GM06990 (cell line): ENCODE measurements around the gene CCDC136.

ENCODE experiments used
- DNase-seq: peaks from one replicate; pipeline ENCODE4 v3.0.0-alpha.2; 2011; ENCODE audit not compliant: insufficient read length; ENCODE audit errors: extremely low read depth
- H3K27me3 ChIP-seq: replicated peaks from 2 replicates; pipeline ENCODE4 v1.6.0; 2011; ENCODE audit warnings: low read length; ENCODE audit not compliant: control insufficient read depth, insufficient read depth
- H3K36me3 ChIP-seq: 2 replicates; pipeline ENCODE4 v1.5.1; 2011; ENCODE audit warnings: low read length; ENCODE audit not compliant: control insufficient read depth, insufficient read depth
- H3K4me3 ChIP-seq: replicated peaks from 2 replicates; pipeline ENCODE4 v1.5.1; 2011; ENCODE audit warnings: low read depth, mild to moderate bottlenecking, control low read depth, low read length
- CTCF ChIP-seq: IDR thresholded peaks from 2 replicates; pipeline ENCODE4 v1.5.1; 2011; ENCODE audit warnings: low read length, control low read depth, mild to moderate bottlenecking, inconsistent platforms; ENCODE audit not compliant: insufficient read depth, poor library complexity, severe bottlenecking

Gene CCDC136

DNA sequence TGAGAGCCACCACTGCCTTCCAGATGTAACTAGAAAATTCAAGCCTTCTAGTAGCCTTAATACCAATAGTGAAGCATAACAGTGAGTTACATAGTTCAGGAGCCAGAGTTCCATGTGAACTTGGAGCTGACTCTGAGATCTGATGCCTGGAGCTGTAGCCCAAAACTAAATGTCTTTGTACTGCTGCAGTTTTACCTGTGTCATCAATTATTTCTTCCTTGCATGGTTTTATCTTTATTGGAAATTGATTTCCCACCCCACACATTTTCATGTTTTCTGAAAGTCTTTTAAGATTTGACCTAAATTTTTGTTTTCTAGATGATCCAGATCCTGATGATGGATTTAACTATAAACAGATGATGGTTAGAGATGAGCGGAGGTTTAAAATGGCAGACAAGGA, 33.2 kb upstream of the CCDC136 start:
- Histone ChIP-seq H3K4me3 (no peak overlapping the region), H3K27me3 (no peaks in the 10 kb centered on the region), H3K36me3 (peaks cover 18% of the 10 kb centered on the region)
- DNase-seq: no peak
- TF ChIP-seq CTCF: no peak

DNA sequence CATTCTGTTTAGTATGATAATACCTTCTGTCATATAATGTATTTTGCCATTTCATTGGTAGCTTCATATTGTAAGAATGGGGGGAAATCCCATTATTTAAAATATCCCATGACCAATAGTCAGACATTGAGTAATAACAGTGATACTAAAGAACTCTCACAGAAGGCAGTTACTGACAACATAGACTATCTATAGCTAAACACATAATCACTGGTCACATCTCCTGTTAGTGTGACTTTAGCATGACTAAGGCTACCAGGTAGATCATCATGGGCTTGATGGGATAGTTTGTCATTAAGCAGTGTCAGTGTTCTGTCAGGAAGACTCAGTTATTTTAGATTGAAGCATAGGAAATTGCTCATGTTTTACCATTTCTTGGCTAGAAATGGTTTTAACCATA, 32.5 kb upstream of the CCDC136 start:
- DNase-seq: no peak
- no peak for TF ChIP-seq CTCF
- Histone ChIP-seq H3K4me3 (no peak overlapping the region), H3K27me3 (no peaks in the 10 kb centered on the region), H3K36me3 (peaks cover 18% of the 10 kb centered on the region)

GRCh38 chr7:128763541-128763940, 28.2 kb upstream of the CCDC136 start:
- no peak for DNase-seq
- H3K4me3 ChIP-seq: no peak overlapping the region
- TF ChIP-seq CTCF: no peak
- peaks cover 11% of the 10 kb centered on the region for H3K36me3 ChIP-seq
- H3K27me3 ChIP-seq: no peaks in the 10 kb centered on the region

GRCh38 chr7:128767475-128768110, 24.2 kb upstream of the CCDC136 start:
- no peak for DNase-seq
- Histone ChIP-seq H3K36me3 (peaks cover 8% of the 10 kb centered on the region), H3K27me3 (no peaks in the 10 kb centered on the region), H3K4me3 (no peak overlapping the region)
- no peak for TF ChIP-seq CTCF

- no peak overlapping the region for H3K4me3 ChIP-seq
- no peak for TF ChIP-seq CTCF
- peaks cover 14% of the 10 kb centered on the region for H3K36me3 ChIP-seq
- no peaks in the 10 kb centered on the region for H3K27me3 ChIP-seq
- no peak for DNase-seq
Measured at GRCh38 chr7:128770233-128770632, 21.5 kb upstream of the CCDC136 start.

GRCh38 chr7:128773604-128774003, 18.2 kb upstream of the CCDC136 start:
- peaks cover 10% of the 10 kb centered on the region for H3K36me3 ChIP-seq
- no peak for TF ChIP-seq CTCF
- no peak for DNase-seq
- H3K4me3 ChIP-seq: no peak overlapping the region
- no peaks in the 10 kb centered on the region for H3K27me3 ChIP-seq
